Karpas-422 (cell line): ENCODE results near the gene NPHS1. TPM values are rescaled to one million over a fixed set of nuclear protein-coding genes. Genes with fewer than 3 reads are reported as not detected.

Experiments
- DNase-seq: peaks from one replicate; pipeline ENCODE4 v3.0.0-alpha.2; 2015
- H2AFZ ChIP-seq: fragments of 200-600 bp; sonication (generic); 2 replicates; pipeline ENCODE4 v1.6.1; 2014; ENCODE audit warnings: antibody characterized with exemption, low read length, mixed read lengths
- H3K27ac ChIP-seq: fragments of 200-600 bp; sonication (generic); 2 replicates; pipeline ENCODE4 v1.5.1; 2014; ENCODE audit warnings: mild to moderate bottlenecking, low read length, moderate library complexity
- H3K27me3 ChIP-seq: fragments of 200-600 bp; sonication (generic); 2 replicates; pipeline ENCODE4 v1.6.1; 2014; ENCODE audit warnings: low read length, mixed read lengths
- H3K36me3 ChIP-seq: fragments of 200-600 bp; sonication (generic); 2 replicates; pipeline ENCODE4 v1.6.1; 2014; ENCODE audit warnings: low read length, mixed read lengths; ENCODE audit not compliant: insufficient read depth
- H3K4me1 ChIP-seq: fragments of 200-600 bp; sonication (generic); 2 replicates; pipeline ENCODE4 v1.6.1; 2014; ENCODE audit warnings: mild to moderate bottlenecking, low read length, mixed read lengths
- H3K4me2 ChIP-seq: fragments of 200-600 bp; sonication (generic); 2 replicates; pipeline ENCODE4 v1.6.1; 2014; ENCODE audit warnings: low read length, low read depth, mild to moderate bottlenecking; ENCODE audit not compliant: poor library complexity, severe bottlenecking
- H3K4me3 ChIP-seq: fragments of 200-600 bp; sonication (generic); 2 replicates; pipeline ENCODE4 v1.5.1; 2014; ENCODE audit warnings: mild to moderate bottlenecking, antibody characterized with exemption, low read length, mixed read lengths
- H3K79me2 ChIP-seq: fragments of 200-600 bp; sonication (generic); 2 replicates; pipeline ENCODE4 v1.6.1; 2014; ENCODE audit warnings: mild to moderate bottlenecking, low read length, mixed read lengths
- H3K9ac ChIP-seq: fragments of 200-600 bp; sonication (generic); 2 replicates; pipeline ENCODE4 v1.6.0; 2014; ENCODE audit warnings: low read length
- H3K9me2 ChIP-seq: fragments of 200-600 bp; sonication (generic), shearing (Covaris generic); replicated peaks from 2 replicates; pipeline ENCODE4 v1.6.0; 2014; ENCODE audit warnings: mild to moderate bottlenecking, low read length, moderate library complexity; ENCODE audit not compliant: insufficient read depth
- H3K9me3 ChIP-seq: fragments of 300-700, 200-600 bp; sonication (generic); 2 replicates; pipeline ENCODE4 v1.6.1; 2014; ENCODE audit warnings: low read length, mixed read lengths
- H4K20me1 ChIP-seq: fragments of 200-600 bp; sonication (generic); 2 replicates; pipeline ENCODE4 v1.6.1; 2014; ENCODE audit warnings: mild to moderate bottlenecking, antibody characterized with exemption, low read length, low read depth; ENCODE audit not compliant: insufficient read depth
- total RNA-seq: library from RNA; depleted of rRNA; stranded (reverse); fragments of >200 nt; shearing (Covaris generic); gene quantifications from 2 replicates; pipeline ENCODE4 v1.2.3, GENCODE V29; 2014; ENCODE audit warnings: low replicate concordance

Gene NPHS1
- total RNA-seq, 1 experiment from 2014 or later: not detected

- H3K4me1 ChIP-seq: peaks cover under 1% of the 10 kb centered on the region
- no peaks in the 10 kb centered on the region for H3K36me3 ChIP-seq
- no peak overlapping the region for H3K4me2 ChIP-seq
- H4K20me1 ChIP-seq: no peaks in the 10 kb centered on the region
- no peaks in the 10 kb centered on the region for H3K27me3 ChIP-seq
- no peaks in the 10 kb centered on the region for H3K79me2 ChIP-seq
- no peak overlapping the region for H3K9ac ChIP-seq
- H2AFZ ChIP-seq: no peak overlapping the region
- no peak for DNase-seq
- H3K4me3 ChIP-seq: no peak overlapping the region
- no peaks in the 10 kb centered on the region for H3K9me3 ChIP-seq
- H3K27ac ChIP-seq: no peak overlapping the region
- no peaks in the 10 kb centered on the region for H3K9me2 ChIP-seq
Observed at GRCh38 chr19:35781650-35782049, 70.7 kb downstream of the NPHS1 start.

- H3K4me1 ChIP-seq: peaks cover 8% of the 10 kb centered on the region
- H3K4me3 ChIP-seq: no peak overlapping the region
- H3K27me3 ChIP-seq: no peaks in the 10 kb centered on the region
Observed at GRCh38 chr19:35780717-35781116, 71.6 kb downstream of the NPHS1 start.

GRCh38 chr19:35780058-35780457, 72.2 kb downstream of the NPHS1 start:
- Histone ChIP-seq H4K20me1 (no peaks in the 10 kb centered on the region), H3K9ac (no peak overlapping the region), H3K36me3 (no peaks in the 10 kb centered on the region), H3K27ac (no peak overlapping the region), H3K4me2 (no peak overlapping the region), H3K4me1 (peaks cover 8% of the 10 kb centered on the region), H3K9me3 (no peaks in the 10 kb centered on the region), H3K27me3 (no peaks in the 10 kb centered on the region), H2AFZ (no peak overlapping the region), H3K9me2 (no peaks in the 10 kb centered on the region), H3K4me3 (no peak overlapping the region), H3K79me2 (peaks cover 6% of the 10 kb centered on the region; the same call in 1 of the 2 replicates)
- DNase-seq: no peak

More at GRCh38 chr19:35780717-35781116, 71.6 kb downstream of the NPHS1 start:
- DNase-seq: no peak
- Histone ChIP-seq H4K20me1 (no peaks in the 10 kb centered on the region), H3K9me3 (no peaks in the 10 kb centered on the region), H3K4me2 (no peak overlapping the region), H3K27ac (no peak overlapping the region), H3K9me2 (no peaks in the 10 kb centered on the region), H2AFZ (no peak overlapping the region), H3K36me3 (no peaks in the 10 kb centered on the region), H3K9ac (no peak overlapping the region), H3K79me2 (peaks cover 6% of the 10 kb centered on the region; the same call in 1 of the 2 replicates)

- no peak overlapping the region for H3K9ac ChIP-seq
- no peak overlapping the region for H3K4me2 ChIP-seq
- DNase-seq: no peak
- H4K20me1 ChIP-seq: no peaks in the 10 kb centered on the region
- no peaks in the 10 kb centered on the region for H3K9me3 ChIP-seq
- H3K27ac ChIP-seq: no peak overlapping the region
- no peaks in the 10 kb centered on the region for H3K27me3 ChIP-seq
- no peaks in the 10 kb centered on the region for H3K36me3 ChIP-seq
- no peak overlapping the region for H2AFZ ChIP-seq
- no peak overlapping the region for H3K4me3 ChIP-seq
- H3K79me2 ChIP-seq: peaks cover 6% of the 10 kb centered on the region; the same call in 1 of the 2 replicates
- peaks cover 12% of the 10 kb centered on the region for H3K4me1 ChIP-seq
- no peaks in the 10 kb centered on the region for H3K9me2 ChIP-seq
Observed at GRCh38 chr19:35779033-35779432, 73.3 kb downstream of the NPHS1 start.

DNA sequence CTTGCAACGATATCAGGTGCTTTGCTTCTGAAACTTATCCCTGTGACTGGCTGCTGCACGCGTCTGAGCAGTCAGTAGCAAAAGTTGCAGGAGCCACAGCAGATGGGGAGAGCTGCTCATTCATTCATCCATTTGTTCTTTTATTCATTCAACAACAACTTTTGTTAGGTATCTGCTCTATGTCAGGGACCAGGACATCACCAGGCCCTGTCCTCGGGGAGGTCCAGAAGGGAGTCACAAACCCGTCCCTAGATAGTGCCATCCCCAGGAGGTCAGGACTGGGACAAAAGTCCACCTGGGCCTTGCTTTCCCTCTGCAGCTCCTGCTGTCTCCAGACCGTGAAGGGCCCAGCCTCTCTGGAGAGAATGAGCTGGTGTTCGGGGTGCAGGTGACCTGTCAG, 74.3 kb downstream of the NPHS1 start:
- Histone ChIP-seq H2AFZ (no peak overlapping the region), H3K4me1 (peaks cover 12% of the 10 kb centered on the region), H3K4me3 (no peak overlapping the region), H3K9ac (no peak overlapping the region), H3K27ac (no peak overlapping the region), H3K4me2 (no peak overlapping the region), H3K27me3 (no peaks in the 10 kb centered on the region), H3K36me3 (no peaks in the 10 kb centered on the region), H3K9me3 (no peaks in the 10 kb centered on the region), H3K9me2 (no peaks in the 10 kb centered on the region), H4K20me1 (0 out of 2 replicates have a peak, but pooled peaks cover 4% of the 10 kb centered on the region), H3K79me2 (peaks cover 6% of the 10 kb centered on the region; the same call in 1 of the 2 replicates)
- DNase-seq: no peak

GRCh38 chr19:35777086-35777841, 75.0 kb downstream of the NPHS1 start:
- Histone ChIP-seq H3K27ac (no peak overlapping the region), H3K36me3 (no peaks in the 10 kb centered on the region), H3K9me2 (no peaks in the 10 kb centered on the region), H3K4me2 (no peak overlapping the region), H3K4me3 (no peak overlapping the region), H3K79me2 (peaks cover 6% of the 10 kb centered on the region; the same call in 1 of the 2 replicates), H3K9ac (peak overlapping the region; percentile 89), H4K20me1 (0 out of 2 replicates have a peak, but pooled peaks cover 6% of the 10 kb centered on the region), H3K9me3 (no peaks in the 10 kb centered on the region), H2AFZ (no peak overlapping the region), H3K4me1 (peaks cover 12% of the 10 kb centered on the region), H3K27me3 (no peaks in the 10 kb centered on the region)
- no peak for DNase-seq

DNA sequence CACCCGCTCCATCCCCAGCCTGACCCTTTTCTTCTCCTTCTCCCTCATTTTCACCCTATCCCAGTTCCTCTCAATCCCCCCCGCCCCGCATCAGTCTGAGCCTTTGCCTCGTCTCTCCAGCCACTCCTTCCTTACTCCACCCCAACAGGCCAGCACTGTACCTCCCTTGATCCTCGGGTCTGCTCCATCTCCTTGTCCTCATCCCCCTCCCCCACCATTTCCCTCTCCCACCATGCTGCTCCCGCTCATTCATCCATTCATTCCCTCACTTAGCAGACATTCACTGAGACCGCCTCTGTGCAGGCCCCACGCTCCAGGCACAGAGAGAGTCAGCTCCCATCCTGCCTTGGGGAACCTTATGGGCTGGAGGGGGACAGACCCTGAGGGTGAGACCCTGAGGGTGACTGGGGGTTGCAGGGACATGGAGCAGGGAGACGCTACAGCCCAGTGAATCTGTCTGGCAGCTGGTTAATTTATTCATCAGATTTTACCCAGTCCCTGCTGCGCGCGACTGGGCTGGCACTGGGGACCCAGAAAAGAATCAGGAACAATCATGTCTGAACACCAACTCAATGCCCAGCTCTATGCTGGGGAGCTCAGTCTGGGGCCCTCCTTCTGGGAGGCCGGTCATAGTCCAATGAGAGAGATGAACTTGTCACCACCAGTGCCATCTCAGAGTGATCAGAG, 76.1 kb downstream of the NPHS1 start:
- Histone ChIP-seq H3K36me3 (no peaks in the 10 kb centered on the region), H3K4me2 (peak overlapping the region; percentile 75), H3K4me1 (peaks cover 12% of the 10 kb centered on the region), H3K27ac (0 out of 2 replicates have a peak overlapping the region, but pooled peaks have one; percentile 22), H3K9me2 (no peaks in the 10 kb centered on the region), H3K9me3 (no peaks in the 10 kb centered on the region), H3K27me3 (no peaks in the 10 kb centered on the region), H3K4me3 (peak overlapping the region; percentile 90), H4K20me1 (0 out of 2 replicates have a peak, but pooled peaks cover 6% of the 10 kb centered on the region), H3K9ac (peak overlapping the region; percentile 89), H3K79me2 (peaks cover 6% of the 10 kb centered on the region; the same call in 1 of the 2 replicates), H2AFZ (no peak overlapping the region; the same call in 1 of the 2 replicates)
- DNase-seq: no peak
